SW480 (cell line): ENCODE results near the gene TP53I13.
"Not testable (repeated sequence)": the region's sequence is repeated elsewhere in the genome, so short reads cannot be mapped to it uniquely, and the experiment has no call there.

ENCODE experiments used
- DNase-seq: peaks from one replicate; pipeline ENCODE4 v3.0.0-alpha.2; 2016; ENCODE audit warnings: low spot score

The TP53I13 gene, protein sequence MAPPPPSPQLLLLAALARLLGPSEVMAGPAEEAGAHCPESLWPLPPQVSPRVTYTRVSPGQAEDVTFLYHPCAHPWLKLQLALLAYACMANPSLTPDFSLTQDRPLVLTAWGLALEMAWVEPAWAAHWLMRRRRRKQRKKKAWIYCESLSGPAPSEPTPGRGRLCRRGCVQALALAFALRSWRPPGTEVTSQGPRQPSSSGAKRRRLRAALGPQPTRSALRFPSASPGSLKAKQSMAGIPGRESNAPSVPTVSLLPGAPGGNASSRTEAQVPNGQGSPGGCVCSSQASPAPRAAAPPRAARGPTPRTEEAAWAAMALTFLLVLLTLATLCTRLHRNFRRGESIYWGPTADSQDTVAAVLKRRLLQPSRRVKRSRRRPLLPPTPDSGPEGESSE

DNA sequence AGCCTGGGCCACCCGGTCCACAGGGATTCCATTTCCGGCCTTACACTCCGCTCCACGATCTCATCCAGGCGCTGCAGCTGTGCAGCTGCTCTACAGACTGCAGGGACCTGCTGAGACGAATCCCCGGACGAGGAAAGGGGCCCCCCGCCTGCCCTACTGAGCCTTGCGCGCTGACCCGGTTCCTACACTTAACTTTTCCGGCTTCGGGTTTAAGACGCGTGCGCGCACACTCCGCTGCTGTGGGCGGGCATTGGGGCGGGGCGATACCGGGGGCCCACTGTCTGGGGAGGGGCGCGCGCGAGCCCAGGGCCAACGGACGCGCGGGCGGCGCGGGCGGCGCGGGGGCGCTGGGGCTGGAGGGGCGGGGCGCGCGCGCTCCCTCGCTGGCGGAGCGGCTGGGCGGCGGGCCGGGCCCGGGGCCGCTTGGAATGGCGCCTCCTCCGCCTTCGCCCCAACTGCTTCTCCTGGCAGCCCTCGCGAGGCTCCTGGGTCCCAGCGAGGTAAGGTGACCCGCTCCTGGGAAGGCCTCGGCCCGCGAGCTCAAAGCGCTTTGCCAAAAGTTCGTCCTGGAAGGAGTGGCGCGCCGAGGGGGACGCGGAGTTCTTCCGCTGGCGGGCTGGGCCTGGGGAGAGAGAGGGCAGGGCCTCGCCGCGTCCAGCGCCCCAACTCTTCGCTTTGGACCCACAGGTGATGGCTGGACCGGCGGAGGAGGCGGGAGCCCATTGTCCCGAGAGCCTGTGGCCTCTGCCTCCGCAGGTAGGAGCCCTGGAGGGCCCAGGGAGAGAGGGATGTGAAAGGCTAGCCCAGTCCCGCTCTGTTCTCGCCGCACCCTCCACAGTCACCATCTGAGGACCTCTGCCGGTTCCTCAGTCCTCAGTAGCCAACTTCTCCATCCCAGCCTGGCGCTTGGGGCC lies at the start of gene TP53I13:
Gene TP53I13 (plus strand): TSS at position 371 of the 914 bp plus-strand sequence. CDS start 58 bp downstream, at position 429.
- peak; percentile 71 for DNase-seq

DNA sequence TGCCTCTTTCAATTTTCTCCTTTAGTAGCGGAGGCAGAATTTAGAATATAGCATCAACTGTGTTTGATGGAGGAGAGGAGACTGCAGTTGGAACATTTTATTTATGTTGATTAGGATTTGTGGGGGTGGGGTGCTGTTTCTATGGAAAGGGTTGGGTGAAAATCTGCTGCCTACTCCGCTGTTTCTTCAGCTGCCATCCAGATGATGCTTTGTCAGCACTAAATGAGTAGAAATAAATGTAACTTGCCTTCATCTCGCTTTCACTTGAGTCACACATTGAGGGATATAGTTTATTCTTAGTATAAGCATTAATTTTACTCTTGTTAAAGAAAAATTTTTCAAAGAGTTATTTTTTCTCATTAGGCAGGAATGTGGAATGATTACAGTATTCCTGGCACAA lies 43.8 kb upstream of the TP53I13 start:
- no peak for DNase-seq

DNA sequence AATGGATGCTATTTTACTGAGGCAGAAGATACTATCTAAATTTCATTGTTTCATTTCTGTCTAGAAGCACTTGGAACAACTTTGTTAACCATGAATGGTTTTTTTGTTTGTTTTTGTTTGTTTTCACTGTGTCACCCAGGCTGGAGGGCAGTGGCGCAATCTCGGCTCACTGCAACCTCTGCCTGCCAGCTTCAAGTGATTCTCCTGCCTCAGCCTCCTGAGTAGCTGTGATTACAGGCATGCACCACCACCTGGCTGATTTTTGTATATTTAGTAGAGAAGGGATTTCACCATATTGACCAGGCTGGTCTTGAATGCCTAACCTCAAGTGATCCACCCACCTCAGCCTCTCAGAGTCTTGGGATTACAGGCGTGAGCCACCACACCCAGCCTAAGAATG lies 42.2 kb upstream of the TP53I13 start:
- no peak for DNase-seq

DNA sequence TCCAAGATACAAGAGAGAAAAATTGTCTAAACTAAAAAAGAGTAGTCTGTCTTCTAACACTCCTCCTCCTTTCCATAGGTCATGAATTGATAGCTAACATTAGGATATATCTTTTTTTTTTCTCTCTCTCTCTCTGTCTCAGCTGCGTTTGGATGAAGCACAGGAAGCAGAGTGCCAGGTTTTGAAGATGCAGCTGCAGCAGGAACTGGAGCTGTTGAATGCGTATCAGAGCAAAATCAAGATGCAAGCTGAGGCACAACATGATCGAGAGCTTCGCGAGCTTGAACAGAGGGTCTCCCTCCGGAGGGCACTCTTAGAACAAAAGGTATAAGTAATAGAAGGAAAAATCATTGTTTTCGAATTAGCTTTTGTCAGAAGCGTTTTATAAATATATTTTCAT lies 34.5 kb upstream of the TP53I13 start:
- no peak for DNase-seq

DNA sequence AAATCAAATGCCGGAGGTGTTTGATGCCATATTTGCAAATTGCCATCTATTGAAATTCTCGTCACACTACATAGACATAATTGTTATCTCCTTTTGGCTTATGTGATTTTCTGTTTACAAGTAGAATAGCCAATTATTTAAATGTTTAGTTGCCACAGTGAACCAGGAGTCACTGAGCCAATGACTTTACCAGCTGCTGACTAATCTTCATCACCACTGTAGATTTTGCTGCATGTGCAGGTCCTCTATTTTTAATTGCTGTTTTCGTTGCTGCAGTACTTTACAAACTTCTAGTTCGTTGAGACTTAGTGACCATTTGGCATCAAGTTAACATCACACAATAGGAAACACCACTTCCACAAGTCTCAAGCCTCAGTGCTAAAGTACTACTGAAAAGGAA lies 24.4 kb upstream of the TP53I13 start:
- no peak for DNase-seq

DNA sequence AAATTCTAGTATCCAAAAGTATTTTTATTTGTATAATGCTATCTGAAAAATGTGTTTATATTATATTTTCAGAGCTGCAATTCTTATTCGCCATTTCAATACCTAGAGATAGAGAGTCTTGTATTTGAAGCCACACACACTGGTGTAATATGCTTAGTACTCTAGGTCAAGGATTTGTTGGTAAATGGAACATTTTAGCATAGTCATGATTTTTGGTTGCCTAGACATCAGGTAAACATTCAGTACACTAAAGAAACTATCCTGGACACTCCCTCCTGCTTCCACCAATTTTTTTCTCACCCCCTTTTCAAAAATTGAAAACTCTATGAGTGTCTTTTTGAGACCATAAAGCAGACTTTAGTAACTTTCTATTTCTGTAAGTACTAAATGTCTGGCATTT lies 22.4 kb upstream of the TP53I13 start:
- DNase-seq: no peak

DNA sequence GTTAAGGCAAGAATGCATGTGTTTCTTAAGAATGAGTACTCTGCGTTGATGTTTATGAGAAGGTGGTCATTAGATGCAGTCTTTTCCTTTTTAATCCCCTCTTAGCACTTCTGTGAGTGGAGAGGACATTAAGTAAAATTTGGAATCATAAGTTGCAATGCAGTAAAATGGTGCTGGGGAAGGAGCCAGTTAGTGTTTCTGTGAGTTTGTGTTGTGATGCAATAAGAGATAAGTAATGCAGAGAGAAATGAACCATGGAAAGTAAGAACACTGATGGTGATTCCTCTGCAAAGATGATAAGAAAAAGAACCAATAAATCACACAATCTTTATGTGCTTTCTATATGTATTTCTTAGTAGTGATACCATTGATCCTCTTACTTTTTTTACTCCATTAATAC lies 21.7 kb upstream of the TP53I13 start:
- DNase-seq: no peak

DNA sequence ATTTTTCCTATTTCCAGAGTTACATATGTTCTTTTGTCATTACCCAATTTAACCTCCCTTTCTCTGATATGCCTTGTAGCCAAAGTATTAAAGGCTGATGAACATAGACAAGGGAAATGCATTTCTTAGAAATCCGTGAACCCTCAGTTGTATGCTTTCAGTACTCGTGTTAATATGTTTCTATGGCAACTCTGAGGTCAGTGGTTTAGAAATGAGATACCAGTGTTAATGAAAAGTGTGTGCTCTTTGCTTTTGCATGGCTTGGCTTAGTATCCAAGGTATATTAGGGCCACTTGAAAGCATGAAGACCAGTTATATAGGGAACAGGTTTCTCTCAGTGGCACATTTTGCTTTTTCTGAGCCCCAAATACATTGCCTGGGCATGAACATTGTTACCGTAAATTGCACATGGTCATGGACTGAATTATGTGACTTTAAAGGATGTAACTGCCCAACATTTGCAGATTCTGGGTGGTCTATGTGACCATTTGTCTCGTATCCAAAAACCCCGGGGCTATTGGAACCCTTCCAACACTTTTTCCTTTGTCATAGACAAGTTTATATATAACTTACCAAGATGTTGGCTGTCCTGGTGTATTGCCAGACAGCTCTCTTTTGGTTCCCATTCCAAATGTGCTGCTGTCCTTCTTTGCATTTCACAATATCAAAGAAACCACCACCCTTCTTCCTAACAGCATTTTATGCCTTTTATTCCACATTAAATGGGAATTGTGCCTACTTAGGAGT lies 19.2 kb upstream of the TP53I13 start:
- DNase-seq: no peak

DNA sequence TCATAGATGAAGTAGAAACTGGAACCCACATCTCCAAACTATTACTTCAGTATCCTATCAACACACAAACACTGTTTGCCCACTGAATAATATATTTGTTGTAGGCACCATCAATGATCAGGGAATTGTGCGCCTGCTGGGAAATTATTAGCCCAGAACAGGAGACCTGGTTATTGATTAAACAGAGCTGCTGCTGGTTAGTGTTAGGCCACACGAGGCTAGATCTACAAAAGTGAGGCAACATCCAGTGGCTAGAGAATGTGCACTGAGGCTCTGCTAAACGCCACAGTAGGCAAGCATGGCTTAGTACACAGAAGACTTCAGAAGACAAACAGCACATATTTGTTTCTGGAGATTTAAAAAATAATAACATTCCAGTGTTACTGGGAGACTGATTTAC lies 12.7 kb upstream of the TP53I13 start:
- no peak for DNase-seq

DNA sequence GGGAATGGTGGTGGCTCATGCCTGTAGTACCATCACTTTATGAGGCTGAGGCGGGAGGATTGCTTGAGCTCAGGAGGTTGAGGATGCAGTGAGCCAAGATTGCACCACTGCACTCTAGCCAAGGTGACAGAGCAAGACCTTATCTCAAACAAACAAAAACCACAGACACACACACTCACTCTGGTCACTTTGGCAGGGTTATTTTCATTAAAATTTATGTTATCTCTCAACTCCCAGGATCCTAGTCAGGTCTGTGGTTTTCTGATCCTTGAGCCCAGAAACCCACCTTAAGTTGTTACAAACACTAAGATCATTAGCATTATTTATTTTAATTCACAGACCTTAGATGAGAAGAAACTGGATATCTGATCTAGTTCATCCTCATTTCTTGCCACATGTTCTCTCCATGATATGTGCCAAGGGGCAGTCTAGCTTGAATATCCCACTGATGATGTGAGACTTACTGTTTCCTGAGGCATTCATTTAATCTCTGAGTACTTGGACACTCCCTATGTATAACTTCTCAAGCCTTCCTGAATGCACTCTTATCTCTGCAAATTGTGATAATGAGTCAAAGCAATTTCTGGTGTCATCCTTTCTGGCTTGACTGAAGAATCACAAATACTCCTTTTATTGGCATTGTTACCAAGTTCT lies 11.3 kb upstream of the TP53I13 start:
- no peak for DNase-seq

DNA sequence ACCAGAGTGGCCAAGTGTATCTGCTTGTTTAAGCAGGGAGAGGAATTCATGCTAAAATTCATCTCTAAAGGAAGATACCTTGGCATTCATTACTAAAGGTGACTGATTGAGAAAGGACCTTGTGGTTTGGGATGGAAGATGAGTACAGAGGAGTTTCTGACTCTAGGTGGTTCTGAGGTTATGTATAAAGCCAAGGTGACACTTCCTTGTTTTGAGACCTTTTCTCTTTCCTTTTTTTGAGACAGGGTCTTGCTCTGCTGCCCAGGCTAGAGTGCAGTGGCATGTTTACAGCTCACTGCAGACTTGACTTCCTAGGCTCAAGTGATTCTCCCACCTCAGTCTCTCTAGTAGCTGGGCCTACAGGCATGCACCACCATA lies 10.8 kb upstream of the TP53I13 start:
- no peak for DNase-seq

DNA sequence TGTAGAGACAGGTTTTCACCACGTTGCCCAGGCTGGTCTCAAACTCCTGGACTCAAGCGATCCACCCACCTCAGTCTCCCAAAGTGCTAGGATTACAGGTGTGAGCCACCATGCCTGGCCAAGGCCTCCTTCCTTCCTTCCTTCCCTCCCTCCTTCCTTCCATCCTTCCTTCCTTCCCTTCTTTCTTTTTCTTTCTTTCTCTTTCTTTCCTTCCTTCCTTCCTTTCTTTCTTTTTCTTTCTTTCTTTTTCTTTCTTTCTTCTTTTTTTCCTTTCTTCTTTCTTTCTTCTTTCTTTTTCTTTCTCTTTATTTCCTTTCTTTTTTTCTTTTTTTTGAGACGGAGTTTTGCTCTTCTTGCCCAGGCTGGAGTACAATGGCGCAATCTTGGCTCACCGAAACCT lies 10.4 kb upstream of the TP53I13 start:
- not testable (repeated sequence) for DNase-seq

DNA sequence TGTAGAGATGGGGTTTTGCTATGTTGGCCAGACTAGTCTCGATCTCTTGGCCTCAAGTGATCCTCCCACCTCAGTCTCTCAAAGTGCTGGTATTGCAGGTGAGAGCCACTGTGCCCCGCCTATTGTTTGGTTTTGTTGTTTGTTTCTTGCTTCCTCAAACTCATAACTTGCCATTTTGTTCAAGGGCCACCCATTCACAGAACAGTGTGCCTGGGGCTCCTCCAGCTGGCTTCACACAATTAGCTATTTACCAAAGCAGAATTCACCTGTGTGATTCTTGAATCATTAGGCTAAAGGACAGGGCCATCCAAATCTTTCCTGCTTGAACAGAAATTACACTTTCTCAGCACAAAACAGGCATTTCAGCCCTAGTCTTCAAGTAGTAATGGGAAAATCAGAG lies 8.9 kb upstream of the TP53I13 start:
- DNase-seq: no peak

DNA sequence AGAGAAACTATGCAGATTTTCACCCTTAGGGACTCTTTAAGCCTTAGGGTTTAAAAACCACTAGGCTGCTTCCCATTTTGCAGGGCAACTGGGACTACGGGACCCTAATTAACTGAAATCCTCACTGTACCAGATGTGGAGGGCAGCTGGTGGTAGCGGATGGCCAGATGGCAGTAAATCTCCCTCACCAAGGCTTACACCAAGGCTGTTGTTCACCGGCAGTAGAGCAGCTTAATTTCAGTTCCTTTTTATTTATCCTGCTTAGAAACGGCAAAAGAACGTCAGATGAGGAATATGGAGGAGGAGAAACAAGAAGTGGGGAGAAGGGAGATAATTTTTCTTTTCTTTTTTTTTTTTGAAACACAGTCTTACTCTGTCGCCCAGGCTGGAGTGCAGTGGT lies 8.2 kb upstream of the TP53I13 start:
- DNase-seq: no peak

DNA sequence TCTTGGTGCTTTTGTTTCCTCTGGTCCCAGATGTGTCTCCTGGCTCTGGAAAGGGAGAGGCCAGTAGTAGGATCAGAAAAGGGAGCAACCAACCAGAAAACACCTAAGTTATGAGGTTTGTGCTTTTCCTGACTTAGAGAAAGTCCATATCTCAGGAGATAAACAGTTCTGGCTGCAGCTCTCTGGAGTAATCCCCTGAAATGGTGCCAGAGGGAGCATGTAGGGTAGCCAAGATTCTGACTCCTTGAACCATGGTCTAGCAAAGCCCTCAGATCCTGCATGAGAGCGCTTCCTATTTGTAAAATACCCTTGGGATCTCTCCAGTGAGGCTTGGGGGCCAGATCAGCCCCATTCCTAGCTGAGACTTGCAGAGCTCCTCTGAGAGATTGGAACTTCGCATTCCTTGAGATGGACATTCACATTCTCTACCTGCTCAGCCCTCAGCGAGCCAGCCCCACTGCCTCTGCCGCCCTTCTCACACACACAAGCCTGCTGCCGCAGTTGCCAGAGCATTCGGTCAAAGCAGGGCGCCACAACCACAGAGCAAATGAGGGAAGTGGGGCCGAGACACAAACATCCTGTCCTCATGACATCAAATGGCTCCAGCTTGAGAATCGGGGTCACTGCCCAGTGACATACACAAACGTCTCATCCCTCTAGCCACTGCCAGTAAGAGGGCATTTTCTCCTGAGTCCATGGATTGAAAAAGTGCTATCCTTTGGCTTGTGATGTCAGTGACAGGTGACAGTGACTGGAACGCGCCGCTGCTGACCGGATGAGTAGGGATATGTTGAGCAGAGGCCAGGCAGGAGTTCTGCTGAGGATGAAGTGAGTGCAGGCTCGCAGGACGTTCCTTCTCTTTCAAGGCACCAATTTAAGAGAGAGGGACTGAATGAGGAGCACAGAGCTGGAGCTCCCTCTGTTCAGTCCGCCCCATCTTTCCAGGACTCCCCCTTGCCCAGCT lies 6.7 kb upstream of the TP53I13 start:
- no peak for DNase-seq

DNA sequence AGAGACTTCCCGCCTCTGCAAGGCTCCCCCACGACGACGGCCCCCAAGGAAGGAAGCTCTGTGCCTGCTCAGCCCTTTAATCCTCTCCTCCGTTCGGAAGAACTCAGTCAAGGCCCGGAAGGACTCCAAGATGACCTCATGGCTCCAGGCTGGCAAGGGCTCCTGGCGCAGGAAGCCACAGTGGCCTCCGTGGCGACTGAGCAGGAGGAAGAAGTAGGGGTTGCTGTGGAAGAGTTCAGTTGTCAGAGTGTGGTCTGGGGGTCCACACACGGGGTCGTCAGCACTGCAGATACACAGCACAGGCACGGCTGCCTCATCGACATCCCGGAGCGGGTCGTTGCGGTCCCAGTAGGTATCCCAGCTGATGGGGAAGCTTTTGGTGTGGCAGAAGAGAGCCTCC lies 5.9 kb upstream of the TP53I13 start:
- no peak for DNase-seq

DNA sequence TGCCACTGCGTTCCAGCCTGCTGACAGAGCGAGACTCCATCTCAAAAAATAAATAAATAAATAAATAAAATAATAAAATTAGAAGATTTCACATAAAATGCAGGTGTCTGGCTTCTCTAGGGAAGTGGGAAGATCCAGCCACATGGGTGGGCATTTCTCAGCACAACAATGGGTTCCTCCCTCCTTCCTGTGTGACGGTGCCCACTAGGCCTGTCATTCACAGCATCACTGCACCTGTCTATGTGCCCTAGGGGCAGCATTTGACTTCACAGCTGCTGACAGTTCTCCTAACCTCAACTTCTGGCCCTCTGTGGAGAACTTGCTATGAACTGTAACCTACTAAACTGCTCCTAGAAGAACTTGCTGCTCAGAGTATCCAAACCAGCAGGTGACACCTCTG lies 4.7 kb upstream of the TP53I13 start:
- DNase-seq: no peak

DNA sequence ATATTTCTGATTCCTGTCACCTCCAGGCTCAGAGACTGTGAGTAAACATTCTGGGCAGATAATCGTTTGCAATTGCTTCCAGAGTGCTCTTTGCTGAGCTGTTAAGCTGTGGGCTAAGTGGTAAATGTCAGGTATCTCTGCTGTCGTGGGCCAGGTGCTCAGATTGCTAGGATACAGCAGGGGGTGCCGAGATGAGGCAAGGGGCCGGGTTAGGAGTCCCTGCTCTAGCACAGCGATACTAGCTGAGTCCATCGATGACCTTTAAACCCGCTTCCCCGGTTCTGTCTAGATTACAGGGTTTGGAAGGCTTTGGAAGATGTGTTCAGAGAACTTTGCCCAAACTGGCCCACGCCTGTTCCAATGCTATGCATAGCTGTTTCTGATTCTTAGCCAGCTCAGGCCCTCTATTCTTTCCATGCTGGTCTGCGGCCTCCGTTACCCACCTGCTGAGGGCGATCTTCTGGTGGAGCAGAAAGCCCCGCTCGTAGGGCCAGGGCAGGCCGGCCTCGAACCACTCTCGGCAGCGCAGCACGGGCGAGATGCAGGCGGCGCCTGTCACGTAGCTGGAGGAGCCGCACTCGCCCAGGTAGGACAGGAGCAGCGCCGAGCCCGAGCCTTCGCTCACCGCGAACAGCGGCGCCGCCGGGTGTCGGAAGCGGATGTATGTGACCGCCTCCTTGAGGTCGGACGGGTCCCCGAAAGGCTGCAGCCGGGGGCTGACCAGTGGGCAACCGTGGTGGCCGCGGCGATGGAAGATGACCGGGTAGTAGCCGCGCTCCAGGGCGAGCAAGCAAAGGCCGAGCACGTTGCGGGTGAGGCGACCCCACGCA lies 2.6 kb upstream of the TP53I13 start:
- DNase-seq: peak; percentile 59

DNA sequence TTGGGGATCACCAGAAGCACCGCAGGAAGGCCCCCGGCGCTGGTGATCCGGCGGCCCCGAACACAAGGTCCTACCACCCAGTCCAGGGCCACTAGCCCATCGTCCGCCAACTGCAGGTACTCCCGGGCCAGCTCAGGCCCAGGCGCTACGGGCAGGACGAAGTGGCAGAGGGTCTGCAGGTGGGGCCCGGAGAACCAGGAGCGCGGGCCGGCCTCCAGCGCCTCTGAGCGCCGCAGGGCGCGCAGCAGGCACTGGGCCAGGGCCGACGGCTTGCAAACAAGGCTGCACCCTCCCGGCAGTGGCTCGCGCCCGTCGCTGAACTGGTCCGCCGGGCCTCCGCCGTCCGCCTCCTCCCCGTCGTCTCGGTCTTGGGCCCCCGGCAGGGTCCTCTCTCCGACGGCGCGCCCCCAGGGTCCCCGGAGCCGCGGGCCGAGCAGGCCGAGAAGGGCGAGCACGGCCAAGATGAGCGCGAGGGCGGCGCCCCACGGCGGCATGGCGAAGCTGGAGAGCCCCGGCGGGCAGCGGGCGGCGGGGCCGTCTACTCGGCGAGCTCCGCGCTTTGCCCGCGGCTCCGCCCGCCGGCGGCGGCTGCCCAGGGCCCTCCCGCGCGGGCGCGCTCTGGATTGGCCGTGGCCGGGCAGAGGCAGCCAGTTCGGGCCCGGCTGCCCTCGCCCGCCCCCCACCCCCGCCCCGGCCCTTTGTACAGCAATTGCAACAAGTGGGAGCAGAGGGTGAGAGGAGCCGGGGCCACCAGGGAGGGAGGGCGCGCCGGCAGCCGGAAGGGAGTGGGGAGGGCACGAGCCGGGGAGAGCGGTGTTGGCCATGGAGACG lies 1.8 kb upstream of the TP53I13 start, which contains the start of gene ABHD15:
Gene ABHD15 (minus strand): TSS at position 565 of the 831 bp plus-strand sequence. CDS start 71 bp downstream, at position 494.
- DNase-seq: peak; percentile 78
